H1 (cell line): ENCODE data around the gene SHPK.

ENCODE experiments used
- EP300 ChIP-seq, 2 experiments: IDR thresholded peaks; 1 replicate in 1 of 2; 2 replicates in 1 of 2; pipeline ENCODE4 v1.6.1; 2011 to 2012; ENCODE audit warnings: low read depth in 2 of 2, low read length in 2 of 2, mild to moderate bottlenecking in 2 of 2, borderline replicate concordance in 1 of 2, inconsistent platforms in 1 of 2, moderate library complexity in 1 of 2
- NRF1 ChIP-seq: IDR thresholded peaks from 2 replicates; pipeline ENCODE4 v1.6.1; 2011; ENCODE audit warnings: mild to moderate bottlenecking, low read depth, low read length, improper control_type of control experiment
- TF ChIP-seq, protein P1 (sequence below), 3 experiments: IDR thresholded peaks; 1 replicate in 2 of 3; 2 replicates in 1 of 3; pipeline versions ENCODE4 v1.5.1 to v1.6.1; 2011; ENCODE audit warnings: low read length in 3 of 3, mild to moderate bottlenecking in 3 of 3, inconsistent platforms in 2 of 3, low read depth in 1 of 3, moderate library complexity in 1 of 3; ENCODE audit not compliant: insufficient read depth in 1 of 3; ENCODE audit errors: control extremely low read depth in 1 of 3

DNA sequence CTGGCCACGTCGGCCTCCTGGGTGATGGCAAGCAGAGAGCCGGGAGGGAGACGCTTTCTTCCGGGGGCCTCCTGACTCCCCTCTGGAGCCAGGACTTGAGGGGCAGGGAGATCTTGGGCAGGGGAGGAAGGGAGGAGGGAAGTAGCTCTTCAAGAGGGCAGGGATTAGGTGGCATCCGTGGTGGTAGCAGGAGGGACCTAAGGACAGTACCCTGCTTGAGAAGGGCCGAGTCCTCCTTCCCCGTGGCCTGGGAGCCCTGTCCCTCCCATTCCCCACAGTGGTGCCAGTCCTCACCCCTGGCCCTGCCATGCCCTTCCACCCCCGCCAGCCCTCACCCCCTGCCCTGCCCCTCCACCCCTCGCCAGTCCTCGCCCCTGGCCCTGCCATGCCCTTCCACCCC is 19.7 kb upstream of the SHPK start:
- TF ChIP-seq EP300 (IDR thresholded peaks at IDR 0.05; ENCODE audit: borderline replicate concordance in 1 of 2, low read depth in 2 of 2, low read length in 2 of 2): no peak
- TF ChIP-seq NRF1: no peak
- TF ChIP-seq, protein P1, sequence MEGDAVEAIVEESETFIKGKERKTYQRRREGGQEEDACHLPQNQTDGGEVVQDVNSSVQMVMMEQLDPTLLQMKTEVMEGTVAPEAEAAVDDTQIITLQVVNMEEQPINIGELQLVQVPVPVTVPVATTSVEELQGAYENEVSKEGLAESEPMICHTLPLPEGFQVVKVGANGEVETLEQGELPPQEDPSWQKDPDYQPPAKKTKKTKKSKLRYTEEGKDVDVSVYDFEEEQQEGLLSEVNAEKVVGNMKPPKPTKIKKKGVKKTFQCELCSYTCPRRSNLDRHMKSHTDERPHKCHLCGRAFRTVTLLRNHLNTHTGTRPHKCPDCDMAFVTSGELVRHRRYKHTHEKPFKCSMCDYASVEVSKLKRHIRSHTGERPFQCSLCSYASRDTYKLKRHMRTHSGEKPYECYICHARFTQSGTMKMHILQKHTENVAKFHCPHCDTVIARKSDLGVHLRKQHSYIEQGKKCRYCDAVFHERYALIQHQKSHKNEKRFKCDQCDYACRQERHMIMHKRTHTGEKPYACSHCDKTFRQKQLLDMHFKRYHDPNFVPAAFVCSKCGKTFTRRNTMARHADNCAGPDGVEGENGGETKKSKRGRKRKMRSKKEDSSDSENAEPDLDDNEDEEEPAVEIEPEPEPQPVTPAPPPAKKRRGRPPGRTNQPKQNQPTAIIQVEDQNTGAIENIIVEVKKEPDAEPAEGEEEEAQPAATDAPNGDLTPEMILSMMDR (IDR thresholded peaks at IDR 0.05; ENCODE audit: control extremely low read depth in 1 of 3, insufficient read depth in 1 of 3, low read depth in 1 of 3, low read length in 3 of 3): no peak
